WERI-Rb-1 (cell line): ENCODE measurements around the gene TMEM176B.

ENCODE experiments used
- DNase-seq: peaks from one replicate; pipeline ENCODE4 v3.0.0-alpha.2; 2020
- H3K27ac ChIP-seq: fragments of 250-450 bp; sonication (Bioruptor Pico); 2 replicates; pipeline ENCODE4 v1.5.1; 2020; ENCODE audit warnings: mild to moderate bottlenecking, moderate library complexity
- H3K27me3 ChIP-seq: fragments of 250-450 bp; sonication (Bioruptor Pico); 2 replicates; pipeline ENCODE4 v1.5.1; 2021; ENCODE audit warnings: mild to moderate bottlenecking, low read depth, moderate library complexity; ENCODE audit not compliant: insufficient read depth, severe bottlenecking
- H3K36me3 ChIP-seq: fragments of 250-450 bp; sonication (Bioruptor Pico); 2 replicates; pipeline ENCODE4 v1.5.1; 2020; ENCODE audit warnings: mild to moderate bottlenecking, moderate library complexity
- H3K4me3 ChIP-seq: 2 replicates; pipeline ENCODE4 v1.5.1; 2011; ENCODE audit warnings: low read depth, mild to moderate bottlenecking, control low read depth, low read length
- H3K9me3 ChIP-seq: fragments of 250-450 bp; sonication (Bioruptor Pico); 2 replicates; pipeline ENCODE4 v1.5.1; 2021; ENCODE audit warnings: mild to moderate bottlenecking, moderate library complexity; ENCODE audit not compliant: severe bottlenecking
- CTCF ChIP-seq: IDR thresholded peaks from 2 replicates; pipeline ENCODE4 v1.5.1; 2011; ENCODE audit warnings: low read depth, mild to moderate bottlenecking, control low read depth, inconsistent platforms, low read length

Gene TMEM176B

GRCh38 chr7:150805864-150806263 is 5.7 kb upstream of the TMEM176B start:
- H3K4me3 ChIP-seq = no peak overlapping the region
- H3K36me3 ChIP-seq = no peaks in the 10 kb centered on the region
- H3K27me3 ChIP-seq = no peaks in the 10 kb centered on the region
- H3K9me3 ChIP-seq = peaks cover 5% of the 10 kb centered on the region
- H3K27ac ChIP-seq = no peak overlapping the region
- no peak for DNase-seq
- TF ChIP-seq CTCF = no peak

- Histone ChIP-seq H3K9me3 (peaks cover 5% of the 10 kb centered on the region), H3K27ac (no peak overlapping the region), H3K4me3 (no peak overlapping the region), H3K27me3 (no peaks in the 10 kb centered on the region), H3K36me3 (no peaks in the 10 kb centered on the region)
- no peak for TF ChIP-seq CTCF
- no peak for DNase-seq
These were observed 4.6 kb upstream of the TMEM176B start for GRCh38 chr7:150804802-150805201.

GRCh38 chr7:150803161-150803860 is 3.1 kb upstream of the TMEM176B start:
- Histone ChIP-seq H3K36me3 (0 out of 2 replicates have a peak, but pooled peaks cover 2% of the 10 kb centered on the region), H3K27me3 (no peaks in the 10 kb centered on the region), H3K9me3 (peaks cover 5% of the 10 kb centered on the region), H3K4me3 (no peak overlapping the region), H3K27ac (peak overlapping the region; percentile 85)
- DNase-seq = peak; percentile 66
- no peak for TF ChIP-seq CTCF

GRCh38 chr7:150801946-150802771 is 2.0 kb upstream of the TMEM176B start:
- Histone ChIP-seq H3K36me3 (0 out of 2 replicates have a peak, but pooled peaks cover 2% of the 10 kb centered on the region), H3K4me3 (peak overlapping the region; percentile 55), H3K27me3 (no peaks in the 10 kb centered on the region), H3K27ac (peak overlapping the region; percentile 85), H3K9me3 (peaks cover 5% of the 10 kb centered on the region)
- peak; percentile 14; the same call in 1 of the 2 replicates for TF ChIP-seq CTCF
- peak; percentile 88 for DNase-seq

GRCh38 chr7:150801242-150801945 is 1.2 kb upstream of the TMEM176B start:
- H3K36me3 ChIP-seq = 0 out of 2 replicates have a peak, but pooled peaks cover 2% of the 10 kb centered on the region
- H3K27ac ChIP-seq = peak overlapping the region; percentile 85
- DNase-seq = no peak
- peaks cover 5% of the 10 kb centered on the region for H3K9me3 ChIP-seq
- H3K4me3 ChIP-seq = peak overlapping the region; percentile 55
- no peaks in the 10 kb centered on the region for H3K27me3 ChIP-seq
- no peak for TF ChIP-seq CTCF
